Loucy (cell line): ENCODE results near the gene ADAMTS16.

Source experiments
- CTCF ChIP-seq: fragments of 200-600 bp; sonication (generic); conservative IDR thresholded peaks from 2 replicates; pipeline ENCODE4 v1.5.1; 2014; ENCODE audit warnings: mild to moderate bottlenecking, antibody characterized with exemption, low read length
- EZH2phosphoT487 ChIP-seq: fragments of 200-600 bp; IDR thresholded peaks from 2 replicates; pipeline ENCODE4 v1.6.1; 2018; ENCODE audit warnings: antibody characterized with exemption, mild to moderate bottlenecking, moderate library complexity, borderline replicate concordance

DNA sequence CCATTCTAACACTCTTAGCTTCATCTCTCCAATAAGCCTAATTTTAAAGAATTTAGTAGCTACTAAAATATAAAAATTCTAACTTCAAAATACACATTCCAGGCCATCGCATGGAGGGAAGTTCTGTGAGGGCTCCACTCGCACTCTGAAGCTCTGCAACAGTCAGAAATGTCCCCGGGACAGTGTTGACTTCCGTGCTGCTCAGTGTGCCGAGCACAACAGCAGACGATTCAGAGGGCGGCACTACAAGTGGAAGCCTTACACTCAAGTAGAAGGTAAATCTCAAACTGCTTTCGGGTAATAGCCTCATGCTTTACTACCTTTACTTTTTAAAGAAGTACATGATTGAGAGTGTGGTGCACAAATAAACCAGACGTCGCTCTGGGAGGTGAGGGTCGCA is 94.8 kb downstream of the ADAMTS16 start:
- TF ChIP-seq CTCF (no peak), EZH2phosphoT487 (no peak)
